ENCODE measurements around the gene ABHD1.

The ABHD1 gene

DNA sequence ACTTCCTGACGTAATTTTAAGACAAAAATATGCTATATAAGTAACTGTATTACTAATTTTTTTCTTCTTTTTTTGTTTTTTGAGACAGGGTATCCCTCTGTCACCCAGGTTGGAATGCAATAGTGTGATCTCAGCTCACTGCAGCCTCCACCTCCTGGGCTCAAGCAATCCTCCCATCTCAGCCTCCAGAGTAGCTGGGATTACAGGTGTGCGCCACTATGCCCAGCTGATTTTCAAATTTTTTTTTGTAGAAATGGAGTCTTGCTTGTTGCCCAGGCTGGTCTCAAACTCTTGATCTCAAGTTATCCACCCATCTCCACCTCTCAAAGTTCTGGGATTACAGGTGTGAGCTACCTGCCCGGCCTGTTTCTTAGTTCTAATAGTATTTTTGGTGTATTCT is 54.9 kb downstream of the ABHD1 start:
- POLR2A ChIA-PET = no interaction called here
- CTCF ChIA-PET = interaction anchor here (0.7 to 1.2 kb wide), 3 partner anchors 9 to 22 kb away, joined by 3 to 5 read pairs (median 3); no protein-coding TSS in a partner anchor

DNA sequence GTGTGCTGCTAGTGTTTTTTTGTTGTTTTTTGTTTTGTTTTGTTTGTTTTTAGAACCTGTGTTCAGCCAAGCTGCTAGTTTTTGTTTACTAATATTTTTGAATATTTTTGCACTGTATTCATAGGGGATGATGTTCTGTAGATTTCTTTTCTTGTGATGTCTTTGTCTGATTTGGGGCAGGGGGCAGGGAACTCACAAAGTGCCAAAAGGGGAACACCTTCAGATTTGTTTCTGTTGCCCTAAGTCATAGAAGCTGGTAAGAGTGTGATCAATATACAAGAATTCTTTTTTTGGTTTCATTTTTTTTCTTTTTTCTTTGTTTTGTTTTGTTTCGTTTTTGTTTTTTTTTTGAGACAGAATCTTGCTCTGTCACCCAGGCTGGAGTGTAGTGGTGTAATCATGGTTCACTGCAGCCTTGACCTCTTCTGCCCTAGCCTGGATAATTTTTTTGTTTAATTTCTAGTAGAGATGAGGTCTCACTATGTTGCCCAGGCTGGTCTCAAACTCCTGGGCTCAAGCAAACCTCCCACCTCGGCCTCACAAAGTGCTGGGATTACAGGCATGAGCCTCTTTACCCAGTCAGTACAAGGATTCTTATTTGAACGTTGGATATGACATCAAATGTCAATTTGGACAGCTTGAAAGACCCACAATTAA is 55.9 kb downstream of the ABHD1 start:
- no peaks in the 10 kb centered on the region for H3K4me1 ChIP-seq (ENCODE audit: control insufficient read depth, insufficient read depth, low read length)
- no peak overlapping the region for H3K27ac ChIP-seq (ENCODE audit: extremely low read depth, low read depth, low read length)
- no peak overlapping the region for H3K4me3 ChIP-seq (ENCODE audit: low read depth, low read length)
- H3K9me3 ChIP-seq (ENCODE audit: control insufficient read depth, insufficient read depth, low read depth, low read length) = no peaks in the 10 kb centered on the region
- ChIA-PET POLR2A (no interaction called here), CTCF (interaction anchor here (0.7 to 1.2 kb wide), 3 partner anchors 10 to 27 kb away, joined by 3 to 5 read pairs (median 3); no protein-coding TSS in a partner anchor)
- H3K36me3 ChIP-seq (ENCODE audit: control insufficient read depth in 2 of 2, insufficient read depth in 1 of 2, low read length in 2 of 2) = no peaks in the 10 kb centered on the region
- TF ChIP-seq ZNF610 (tag by site-specific recombination; IDR thresholded peaks at IDR 0.05; ENCODE audit: borderline replicate concordance) (no peak), MEIS1 (CRISPR knock-in tag; IDR thresholded peaks at IDR 0.05; ENCODE audit: borderline replicate concordance) (no peak), ZNF596 (tag by site-specific recombination; IDR thresholded peaks at IDR 0.05) (no peak), ZNF837 (tag by site-specific recombination; IDR thresholded peaks at IDR 0.05) (no peak), ZNF302 (tag by site-specific recombination; IDR thresholded peaks at IDR 0.05; ENCODE audit: low read depth) (no peak), ZNF266 (tag by site-specific recombination; IDR thresholded peaks at IDR 0.05; ENCODE audit: low read depth) (no peak), ZNF600 (tag by site-specific recombination; IDR thresholded peaks at IDR 0.05) (no peak)
- TF ChIP-seq, protein P1, sequence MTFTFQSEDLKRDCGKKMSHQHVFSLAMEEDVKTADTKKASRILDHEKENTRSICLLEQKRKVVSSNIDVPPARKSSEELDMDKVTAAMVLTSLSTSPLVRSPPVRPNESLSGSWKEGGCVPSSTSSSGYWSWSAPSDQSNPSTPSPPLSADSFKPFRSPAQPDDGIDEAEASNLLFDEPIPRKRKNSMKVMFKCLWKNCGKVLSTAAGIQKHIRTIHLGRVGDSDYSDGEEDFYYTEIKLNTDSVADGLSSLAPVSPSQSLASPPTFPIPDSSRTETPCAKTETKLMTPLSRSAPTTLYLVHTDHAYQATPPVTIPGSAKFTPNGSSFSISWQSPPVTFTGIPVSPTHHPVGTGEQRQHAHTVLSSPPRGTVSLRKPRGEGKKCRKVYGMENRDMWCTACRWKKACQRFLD (tag by site-specific recombination; IDR thresholded peaks at IDR 0.05) = no peak
- TF ChIP-seq, protein P2, sequence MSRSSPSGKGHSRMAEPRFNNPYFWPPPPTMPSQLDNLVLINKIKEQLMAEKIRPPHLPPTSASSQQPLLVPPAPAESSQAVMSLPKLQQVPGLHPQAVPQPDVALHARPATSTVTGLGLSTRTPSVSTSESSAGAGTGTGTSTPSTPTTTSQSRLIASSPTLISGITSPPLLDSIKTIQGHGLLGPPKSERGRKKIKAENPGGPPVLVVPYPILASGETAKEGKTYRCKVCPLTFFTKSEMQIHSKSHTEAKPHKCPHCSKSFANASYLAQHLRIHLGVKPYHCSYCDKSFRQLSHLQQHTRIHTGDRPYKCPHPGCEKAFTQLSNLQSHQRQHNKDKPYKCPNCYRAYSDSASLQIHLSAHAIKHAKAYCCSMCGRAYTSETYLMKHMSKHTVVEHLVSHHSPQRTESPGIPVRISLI (tag by site-specific recombination; IDR thresholded peaks at IDR 0.05) = no peak

More for the DNA sequence above, 54.9 kb downstream of the ABHD1 start:
- Histone ChIP-seq H3K27ac (ENCODE audit: extremely low read depth, low read depth, low read length) (no peak overlapping the region), H3K9me3 (ENCODE audit: control insufficient read depth, insufficient read depth, low read depth, low read length) (no peaks in the 10 kb centered on the region), H3K4me3 (ENCODE audit: low read depth, low read length) (no peak overlapping the region), H3K36me3 (ENCODE audit: control insufficient read depth in 2 of 2, insufficient read depth in 1 of 2, low read length in 2 of 2) (no peaks in the 10 kb centered on the region), H3K4me1 (ENCODE audit: control insufficient read depth, insufficient read depth, low read length) (no peaks in the 10 kb centered on the region)
- TF ChIP-seq, protein P3, sequence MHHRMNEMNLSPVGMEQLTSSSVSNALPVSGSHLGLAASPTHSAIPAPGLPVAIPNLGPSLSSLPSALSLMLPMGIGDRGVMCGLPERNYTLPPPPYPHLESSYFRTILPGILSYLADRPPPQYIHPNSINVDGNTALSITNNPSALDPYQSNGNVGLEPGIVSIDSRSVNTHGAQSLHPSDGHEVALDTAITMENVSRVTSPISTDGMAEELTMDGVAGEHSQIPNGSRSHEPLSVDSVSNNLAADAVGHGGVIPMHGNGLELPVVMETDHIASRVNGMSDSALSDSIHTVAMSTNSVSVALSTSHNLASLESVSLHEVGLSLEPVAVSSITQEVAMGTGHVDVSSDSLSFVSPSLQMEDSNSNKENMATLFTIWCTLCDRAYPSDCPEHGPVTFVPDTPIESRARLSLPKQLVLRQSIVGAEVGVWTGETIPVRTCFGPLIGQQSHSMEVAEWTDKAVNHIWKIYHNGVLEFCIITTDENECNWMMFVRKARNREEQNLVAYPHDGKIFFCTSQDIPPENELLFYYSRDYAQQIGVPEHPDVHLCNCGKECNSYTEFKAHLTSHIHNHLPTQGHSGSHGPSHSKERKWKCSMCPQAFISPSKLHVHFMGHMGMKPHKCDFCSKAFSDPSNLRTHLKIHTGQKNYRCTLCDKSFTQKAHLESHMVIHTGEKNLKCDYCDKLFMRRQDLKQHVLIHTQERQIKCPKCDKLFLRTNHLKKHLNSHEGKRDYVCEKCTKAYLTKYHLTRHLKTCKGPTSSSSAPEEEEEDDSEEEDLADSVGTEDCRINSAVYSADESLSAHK (tag by site-specific recombination; IDR thresholded peaks at IDR 0.05) = no peak
- TF ChIP-seq ZNF610 (tag by site-specific recombination; IDR thresholded peaks at IDR 0.05; ENCODE audit: borderline replicate concordance) = no peak
- no peak for TF ChIP-seq ZBTB17 (tag by site-specific recombination; IDR thresholded peaks at IDR 0.05)
- TF ChIP-seq, protein P4, sequence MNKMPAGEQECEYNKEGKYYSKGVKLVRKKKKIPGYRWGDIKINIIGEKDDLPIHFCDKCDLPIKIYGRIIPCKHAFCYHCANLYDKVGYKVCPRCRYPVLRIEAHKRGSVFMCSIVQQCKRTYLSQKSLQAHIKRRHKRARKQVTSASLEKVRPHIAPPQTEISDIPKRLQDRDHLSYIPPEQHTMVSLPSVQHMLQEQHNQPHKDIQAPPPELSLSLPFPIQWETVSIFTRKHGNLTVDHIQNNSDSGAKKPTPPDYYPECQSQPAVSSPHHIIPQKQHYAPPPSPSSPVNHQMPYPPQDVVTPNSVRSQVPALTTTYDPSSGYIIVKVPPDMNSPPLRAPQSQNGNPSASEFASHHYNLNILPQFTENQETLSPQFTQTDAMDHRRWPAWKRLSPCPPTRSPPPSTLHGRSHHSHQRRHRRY (tag by site-specific recombination; IDR thresholded peaks at IDR 0.05) = no peak
- no peak for TF ChIP-seq TRIM28 (IDR thresholded peaks at IDR 0.05; ENCODE audit: borderline replicate concordance, low read length)
- no peak for TF ChIP-seq ZNF214 (tag by site-specific recombination; IDR thresholded peaks at IDR 0.05; ENCODE audit: borderline replicate concordance)
- TF ChIP-seq, protein P5, sequence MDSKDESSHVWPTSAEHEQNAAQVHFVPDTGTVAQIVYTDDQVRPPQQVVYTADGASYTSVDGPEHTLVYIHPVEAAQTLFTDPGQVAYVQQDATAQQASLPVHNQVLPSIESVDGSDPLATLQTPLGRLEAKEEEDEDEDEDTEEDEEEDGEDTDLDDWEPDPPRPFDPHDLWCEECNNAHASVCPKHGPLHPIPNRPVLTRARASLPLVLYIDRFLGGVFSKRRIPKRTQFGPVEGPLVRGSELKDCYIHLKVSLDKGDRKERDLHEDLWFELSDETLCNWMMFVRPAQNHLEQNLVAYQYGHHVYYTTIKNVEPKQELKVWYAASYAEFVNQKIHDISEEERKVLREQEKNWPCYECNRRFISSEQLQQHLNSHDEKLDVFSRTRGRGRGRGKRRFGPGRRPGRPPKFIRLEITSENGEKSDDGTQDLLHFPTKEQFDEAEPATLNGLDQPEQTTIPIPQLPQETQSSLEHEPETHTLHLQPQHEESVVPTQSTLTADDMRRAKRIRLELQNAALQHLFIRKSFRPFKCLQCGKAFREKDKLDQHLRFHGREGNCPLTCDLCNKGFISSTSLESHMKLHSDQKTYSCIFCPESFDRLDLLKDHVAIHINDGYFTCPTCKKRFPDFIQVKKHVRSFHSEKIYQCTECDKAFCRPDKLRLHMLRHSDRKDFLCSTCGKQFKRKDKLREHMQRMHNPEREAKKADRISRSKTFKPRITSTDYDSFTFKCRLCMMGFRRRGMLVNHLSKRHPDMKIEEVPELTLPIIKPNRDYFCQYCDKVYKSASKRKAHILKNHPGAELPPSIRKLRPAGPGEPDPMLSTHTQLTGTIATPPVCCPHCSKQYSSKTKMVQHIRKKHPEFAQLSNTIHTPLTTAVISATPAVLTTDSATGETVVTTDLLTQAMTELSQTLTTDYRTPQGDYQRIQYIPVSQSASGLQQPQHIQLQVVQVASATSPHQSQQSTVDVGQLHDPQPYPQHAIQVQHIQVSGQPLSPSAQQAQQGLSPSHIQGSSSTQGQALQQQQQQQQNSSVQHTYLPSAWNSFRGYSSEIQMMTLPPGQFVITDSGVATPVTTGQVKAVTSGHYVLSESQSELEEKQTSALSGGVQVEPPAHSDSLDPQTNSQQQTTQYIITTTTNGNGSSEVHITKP (tag by site-specific recombination; IDR thresholded peaks at IDR 0.05) = no peak
- TF ChIP-seq REPIN1 (tag by site-specific recombination; IDR thresholded peaks at IDR 0.05; ENCODE audit: low read depth) = no peak
- TF ChIP-seq BCL11B (tag by site-specific recombination; IDR thresholded peaks at IDR 0.05; ENCODE audit: low read depth) = no peak
- TF ChIP-seq, protein P6, sequence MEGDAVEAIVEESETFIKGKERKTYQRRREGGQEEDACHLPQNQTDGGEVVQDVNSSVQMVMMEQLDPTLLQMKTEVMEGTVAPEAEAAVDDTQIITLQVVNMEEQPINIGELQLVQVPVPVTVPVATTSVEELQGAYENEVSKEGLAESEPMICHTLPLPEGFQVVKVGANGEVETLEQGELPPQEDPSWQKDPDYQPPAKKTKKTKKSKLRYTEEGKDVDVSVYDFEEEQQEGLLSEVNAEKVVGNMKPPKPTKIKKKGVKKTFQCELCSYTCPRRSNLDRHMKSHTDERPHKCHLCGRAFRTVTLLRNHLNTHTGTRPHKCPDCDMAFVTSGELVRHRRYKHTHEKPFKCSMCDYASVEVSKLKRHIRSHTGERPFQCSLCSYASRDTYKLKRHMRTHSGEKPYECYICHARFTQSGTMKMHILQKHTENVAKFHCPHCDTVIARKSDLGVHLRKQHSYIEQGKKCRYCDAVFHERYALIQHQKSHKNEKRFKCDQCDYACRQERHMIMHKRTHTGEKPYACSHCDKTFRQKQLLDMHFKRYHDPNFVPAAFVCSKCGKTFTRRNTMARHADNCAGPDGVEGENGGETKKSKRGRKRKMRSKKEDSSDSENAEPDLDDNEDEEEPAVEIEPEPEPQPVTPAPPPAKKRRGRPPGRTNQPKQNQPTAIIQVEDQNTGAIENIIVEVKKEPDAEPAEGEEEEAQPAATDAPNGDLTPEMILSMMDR (tag by site-specific recombination; IDR thresholded peaks at IDR 0.05) = no peak
- TF ChIP-seq ZNF155 (tag by site-specific recombination; IDR thresholded peaks at IDR 0.05) = no peak
- no peak for TF ChIP-seq ZNF555 (tag by site-specific recombination; conservative IDR thresholded peaks at IDR 0.05)
- TF ChIP-seq HOXA7 (CRISPR knock-in tag; IDR thresholded peaks at IDR 0.05; ENCODE audit: borderline replicate concordance) = no peak
- TF ChIP-seq ZNF433 (tag by site-specific recombination; IDR thresholded peaks at IDR 0.05; ENCODE audit: low read depth) = no peak

Data from HEK293 (cell line).